ENCODE measurements around the gene KLHL8. TPM values are rescaled to one million over a fixed set of nuclear protein-coding genes. Genes with fewer than 3 reads are reported as not detected.

The KLHL8 gene
- total and polyA plus RNA-seq, 8 donors = 2.1 to 107 (median 12.3) TPM

GRCh38 chr4:87216469-87216868, 3.9 kb downstream of the KLHL8 start:
- DNase-seq = no peak
- Histone ChIP-seq H3K36me3 (no peaks in the 10 kb centered on the region), H3K4me1 (peaks cover 0 to 46% (median 18%) of the 10 kb centered on the region in 4 donors), H3K27me3 (no peaks in the 10 kb centered on the region), H3K27ac (no peak overlapping the region), H3K9me3 (no peaks in the 10 kb centered on the region), H3K4me3 (no peak overlapping the region)
- intact Hi-C loops (cut with DNase I; ENCODE audit: low total_unique reads) = no loop called here
- WGBS, 5 donors = 87 to 100% (median 95%) methylated on average over 1 of the region's 1 CpG
- TF ChIP-seq CTCF (IDR thresholded peaks at IDR 0.05) (no peak), POLR2AphosphoS5 (IDR thresholded peaks at IDR 0.05) (no peak), EP300 (IDR thresholded peaks at IDR 0.05) (no peak), POLR2A (IDR thresholded peaks at IDR 0.05) (no peak)

GRCh38 chr4:87213421-87214075, 6.9 kb downstream of the KLHL8 start:
- H3K27ac ChIP-seq = no peak overlapping the region
- H3K27me3 ChIP-seq = no peaks in the 10 kb centered on the region
- intact Hi-C loops (cut with DNase I; ENCODE audit: low total_unique reads) = no loop called here
- no peaks in the 10 kb centered on the region for H3K36me3 ChIP-seq
- TF ChIP-seq EP300 (IDR thresholded peaks at IDR 0.05) (no peak), POLR2AphosphoS5 (IDR thresholded peaks at IDR 0.05) (no peak), POLR2A (IDR thresholded peaks at IDR 0.05) (no peak), CTCF (IDR thresholded peaks at IDR 0.05) (no peak)
- 77 to 79% (median 79%) methylated on average over 5 of the region's 5 CpGs for WGBS, 5 donors
- peaks cover 0 to 48% (median 15%) of the 10 kb centered on the region in 4 donors for H3K4me1 ChIP-seq
- no peaks in the 10 kb centered on the region for H3K9me3 ChIP-seq
- H3K4me3 ChIP-seq = no peak overlapping the region
- DNase-seq = no peak

GRCh38 chr4:87211249-87211952, 9.0 kb downstream of the KLHL8 start:
- TF ChIP-seq POLR2A (IDR thresholded peaks at IDR 0.05) (no peak), POLR2AphosphoS5 (IDR thresholded peaks at IDR 0.05) (no peak), EP300 (IDR thresholded peaks at IDR 0.05) (no peak), CTCF (IDR thresholded peaks at IDR 0.05) (no peak)
- Histone ChIP-seq H3K4me3 (no peak overlapping the region), H3K36me3 (peaks cover 0 to 5% (median 0%) of the 10 kb centered on the region in 4 donors), H3K27ac (no peak overlapping the region), H3K9me3 (no peaks in the 10 kb centered on the region), H3K4me1 (peaks cover 0 to 43% (median 12%) of the 10 kb centered on the region in 4 donors), H3K27me3 (no peaks in the 10 kb centered on the region)
- DNase-seq = no peak
- 53 to 66% (median 55%) methylated on average over 5 of the region's 5 CpGs for WGBS, 5 donors
- intact Hi-C loops (cut with DNase I; ENCODE audit: low total_unique reads) = no loop called here

- Histone ChIP-seq H3K27me3 (no peaks in the 10 kb centered on the region), H3K4me1 (peaks cover 0 to 43% (median 12%) of the 10 kb centered on the region in 4 donors), H3K9me3 (no peaks in the 10 kb centered on the region), H3K27ac (peak overlapping the region in 2 of 5 donors; percentile 58 to 64), H3K4me3 (no peak overlapping the region), H3K36me3 (peaks cover 0 to 5% (median 0%) of the 10 kb centered on the region in 4 donors)
- WGBS, 5 donors = 68 to 87% (median 77%) methylated on average over 6 of the region's 6 CpGs
- intact Hi-C loops (cut with DNase I; ENCODE audit: low total_unique reads) = no loop called here
- TF ChIP-seq CTCF (IDR thresholded peaks at IDR 0.05) = no peak
- peak; percentile 13 to 42 for DNase-seq
These were observed 10.7 kb downstream of the KLHL8 start for GRCh38 chr4:87209696-87210095.

All from stomach (tissue), 9 donors.